Ectodermal cell (in vitro differentiated cells): ENCODE results near the gene MAGEF1. TPM values are rescaled to one million over a fixed set of nuclear protein-coding genes. Genes with fewer than 3 reads are reported as not detected.

Experiments used
- H3K27ac ChIP-seq: 2 replicates; pipeline ENCODE4 v1.7.0; 2013; ENCODE audit warnings: mild to moderate bottlenecking, low read depth, low read length; ENCODE audit not compliant: insufficient read depth, poor library complexity, severe bottlenecking
- H3K27me3 ChIP-seq: 2 replicates; pipeline ENCODE4 v1.7.0; 2013; ENCODE audit warnings: mild to moderate bottlenecking, low read length; ENCODE audit not compliant: insufficient read depth, control insufficient read depth, poor library complexity, severe bottlenecking
- H3K36me3 ChIP-seq: one replicate; pipeline ENCODE4 v1.7.0; 2013; ENCODE audit warnings: low read length; ENCODE audit not compliant: control insufficient read depth, insufficient read depth
- H3K4me1 ChIP-seq: one replicate; pipeline ENCODE4 v1.7.0; 2013; ENCODE audit warnings: low read length; ENCODE audit not compliant: control insufficient read depth, insufficient read depth
- H3K4me3 ChIP-seq: 2 replicates; pipeline ENCODE4 v1.7.0; 2013; ENCODE audit warnings: low read depth, low read length, control low read depth; ENCODE audit not compliant: insufficient read depth
- H3K9me3 ChIP-seq: 2 replicates; pipeline ENCODE4 v1.7.0; 2013; ENCODE audit warnings: mild to moderate bottlenecking, low read length, moderate library complexity; ENCODE audit not compliant: control insufficient read depth
- WGBS, 2 experiments: methylation state at CpG; one replicate each; pipeline ENCODE4 v1.1.7; 2013; ENCODE audit warnings: missing lambda C conversion rate in 2 of 2; 5-methylcytosine and 5-hydroxymethylcytosine counted together
- polyA plus RNA-seq, 4 experiments: library from polyadenylated mRNA; stranded (reverse); fragments of 50-300 nt; gene quantifications; one replicate each; pipeline ENCODE4 v1.2.3, GENCODE V29; 2013

MAGEF1 gene
- polyA plus RNA-seq (2013, experiment 1 of 4): 74.2 TPM
- polyA plus RNA-seq (2013, experiment 2 of 4): 71.1 TPM
- 52.9 TPM for polyA plus RNA-seq (2013, experiment 3 of 4)
- 62.1 TPM for polyA plus RNA-seq (2013, experiment 4 of 4)

DNA sequence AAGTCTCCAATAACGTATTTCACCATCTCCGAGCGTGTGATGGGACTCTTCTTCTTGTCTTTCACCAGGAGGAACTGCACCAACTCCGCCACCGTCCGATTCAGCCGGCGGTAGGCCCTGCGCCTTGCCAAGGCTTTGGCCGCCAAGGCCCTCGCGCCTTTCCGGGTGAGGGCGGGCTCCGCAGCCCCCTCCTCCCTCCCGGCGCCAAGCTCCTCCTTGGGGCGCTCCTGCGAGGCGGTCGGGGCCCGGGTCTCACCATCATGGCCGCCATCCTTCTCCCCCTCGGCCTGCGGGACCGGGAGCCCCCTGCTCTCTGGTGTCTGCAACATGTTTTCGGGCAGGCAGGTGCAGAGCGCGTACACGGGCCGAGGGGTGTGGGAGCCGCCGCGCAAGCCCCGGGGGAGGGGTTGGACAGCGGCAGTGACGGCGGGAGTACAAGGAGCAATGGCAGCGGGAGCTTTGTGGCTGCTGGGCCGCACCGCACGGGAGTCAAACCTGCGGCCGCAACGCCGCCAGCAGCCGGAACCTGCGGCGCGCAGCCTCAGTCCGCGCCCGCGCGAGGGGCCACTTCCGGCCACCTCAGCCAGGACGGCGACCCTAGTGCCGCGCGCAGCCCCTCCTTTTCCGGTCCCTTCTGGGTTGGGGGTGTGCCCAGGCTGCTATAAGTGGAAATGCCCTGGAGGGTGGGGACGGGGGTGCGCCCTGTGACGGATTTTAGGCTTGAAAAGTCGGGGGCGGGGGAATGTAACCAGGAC lies at the start of gene MAGEF1:
Gene MAGEF1, minus strand, starts transcription at position 572 of the 755 bp plus-strand sequence. Its CDS starts 243 bp downstream, at position 329.
- peak within 1 kb of the TSS; percentile 95 for H3K27ac ChIP-seq
- WGBS, 2 experiments: 0 to 1% methylated on average over 67 of the region's 67 CpGs

GRCh38 chr3:184761075-184761841 lies 49.4 kb upstream of the MAGEF1 start:
- H3K9me3 ChIP-seq: no peaks in the 10 kb centered on the region
- no peaks in the 10 kb centered on the region for H3K27me3 ChIP-seq
- H3K4me1 ChIP-seq: peaks cover 6% of the 10 kb centered on the region
- 92 to 93% methylated on average over 13 of the region's 13 CpGs for WGBS, 2 experiments
- no peak overlapping the region for H3K27ac ChIP-seq
- no peaks in the 10 kb centered on the region for H3K36me3 ChIP-seq
- no peak overlapping the region for H3K4me3 ChIP-seq

More for the DNA sequence above, at the start of gene MAGEF1:
- Histone ChIP-seq H3K9me3 (no peaks in the 10 kb centered on the region), H3K27me3 (no peaks in the 10 kb centered on the region), H3K4me1 (peaks cover 8% of the 10 kb centered on the region), H3K4me3 (peak within 1 kb of the TSS; percentile 80), H3K36me3 (no peaks in the 10 kb centered on the region)

DNA sequence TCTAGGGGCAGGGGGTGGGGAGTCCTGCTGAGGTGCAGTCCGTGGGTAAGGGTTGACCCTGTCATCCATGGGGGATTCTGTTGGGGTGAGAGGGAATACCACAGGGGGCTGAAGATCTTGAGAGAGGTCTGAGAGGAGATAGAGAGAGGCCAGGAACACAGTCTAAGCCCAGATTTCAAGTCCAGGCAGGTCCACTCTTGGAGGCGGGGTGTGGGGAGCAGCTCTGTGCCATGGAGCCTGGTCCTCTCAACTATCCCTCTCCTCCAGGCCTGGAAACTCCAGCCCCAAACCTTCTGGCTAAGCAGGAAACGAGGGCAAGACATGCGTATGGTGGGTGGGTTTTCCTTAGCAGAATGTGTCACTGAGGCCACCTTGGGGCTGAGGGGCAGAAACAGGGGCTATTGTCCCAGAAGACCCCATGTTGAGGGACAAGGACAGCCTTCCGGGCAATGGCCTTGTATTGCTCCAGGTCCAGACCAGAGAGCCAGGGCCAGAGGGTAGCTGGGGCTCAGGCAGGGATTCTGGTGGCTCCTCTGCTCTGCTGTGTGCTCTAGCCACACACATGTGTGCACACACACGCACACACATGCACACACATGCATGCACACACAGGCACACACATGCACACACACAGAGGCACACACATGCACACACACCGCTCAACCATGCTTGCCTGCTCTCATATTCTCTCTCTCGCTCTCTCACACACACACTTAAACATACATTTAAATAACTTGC lies 48.6 kb upstream of the MAGEF1 start:
- Histone ChIP-seq H3K4me3 (no peak overlapping the region), H3K4me1 (peaks cover 9% of the 10 kb centered on the region), H3K9me3 (no peaks in the 10 kb centered on the region), H3K27me3 (no peaks in the 10 kb centered on the region), H3K27ac (no peak overlapping the region), H3K36me3 (no peaks in the 10 kb centered on the region)
- 89 to 90% methylated on average over 8 of the region's 8 CpGs for WGBS, 2 experiments

GRCh38 chr3:184759666-184760200 lies 47.9 kb upstream of the MAGEF1 start:
- Histone ChIP-seq H3K27me3 (no peaks in the 10 kb centered on the region), H3K27ac (no peak overlapping the region), H3K9me3 (no peaks in the 10 kb centered on the region), H3K36me3 (no peaks in the 10 kb centered on the region), H3K4me3 (no peak overlapping the region), H3K4me1 (peaks cover 9% of the 10 kb centered on the region)
- 75% methylated on average over 14 of the region's 14 CpGs for WGBS, 2 experiments

DNA sequence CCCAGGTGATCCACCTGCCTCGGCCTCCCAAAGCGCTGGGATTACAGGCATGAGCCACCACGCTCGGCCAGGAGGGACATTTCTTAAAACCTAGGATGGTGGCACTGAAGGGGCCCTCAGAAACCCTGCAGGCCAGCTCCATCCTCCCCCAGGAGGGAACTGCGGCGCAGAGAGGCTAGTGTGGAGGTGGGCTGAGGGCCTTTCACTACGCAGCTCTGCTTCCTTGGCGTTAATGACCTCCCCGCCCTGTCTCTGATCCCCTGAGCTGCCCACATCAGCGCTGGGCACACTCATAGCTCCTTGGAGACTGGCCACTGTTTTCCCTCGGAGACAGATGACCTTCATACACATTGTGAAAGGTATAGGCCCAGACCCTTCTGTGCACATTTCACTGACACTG lies 46.2 kb upstream of the MAGEF1 start:
- Histone ChIP-seq H3K4me3 (no peak overlapping the region), H3K27me3 (no peaks in the 10 kb centered on the region), H3K4me1 (peaks cover 9% of the 10 kb centered on the region), H3K9me3 (no peaks in the 10 kb centered on the region), H3K36me3 (no peaks in the 10 kb centered on the region), H3K27ac (no peak overlapping the region)
- WGBS, 2 experiments: 89 to 91% methylated on average over 11 of the region's 11 CpGs

DNA sequence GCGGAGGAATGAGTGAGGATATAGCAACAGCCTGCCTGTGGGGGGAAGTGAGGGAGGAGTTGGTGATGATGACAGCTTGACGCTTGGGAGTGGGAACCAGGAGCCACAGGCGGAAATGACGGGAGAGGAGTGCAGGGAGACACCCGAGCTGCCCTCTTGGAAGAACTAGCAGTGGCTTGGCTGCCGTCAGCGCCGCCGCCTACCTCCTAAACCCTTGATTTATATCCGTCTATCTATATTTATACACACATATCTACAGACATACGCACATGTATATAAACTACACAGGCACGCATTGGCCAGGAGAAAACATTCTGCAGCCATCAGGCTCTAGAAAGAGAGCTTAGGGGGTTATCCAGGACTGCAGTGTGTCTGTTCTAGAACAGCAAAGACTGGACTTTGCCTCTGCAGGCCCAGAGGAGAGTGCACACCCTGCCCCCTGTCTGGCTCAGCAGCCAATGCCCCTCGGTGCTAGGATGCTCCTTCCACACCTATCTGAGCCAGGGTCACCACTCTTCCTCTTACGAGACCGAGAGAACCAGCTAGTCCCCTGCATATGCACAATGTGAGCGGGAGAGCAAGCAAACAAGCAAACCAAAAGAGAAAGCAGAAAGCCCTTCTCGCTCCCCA lies 45.3 kb upstream of the MAGEF1 start:
- H3K27ac ChIP-seq: no peak overlapping the region
- whole genome bisulfite sequencing, 2 experiments: 66 to 68% methylated on average over 16 to 17 of the region's 17 CpGs

GRCh38 chr3:184756151-184757021 lies 44.5 kb upstream of the MAGEF1 start:
- 53 to 54% methylated on average over 13 of the region's 13 CpGs for WGBS, 2 experiments
- no peaks in the 10 kb centered on the region for H3K36me3 ChIP-seq
- no peak overlapping the region for H3K4me3 ChIP-seq
- no peaks in the 10 kb centered on the region for H3K27me3 ChIP-seq
- H3K9me3 ChIP-seq: no peaks in the 10 kb centered on the region
- H3K4me1 ChIP-seq: peaks cover 9% of the 10 kb centered on the region
- no peak overlapping the region for H3K27ac ChIP-seq

More for the DNA sequence above, 45.3 kb upstream of the MAGEF1 start:
- no peaks in the 10 kb centered on the region for H3K36me3 ChIP-seq
- no peaks in the 10 kb centered on the region for H3K9me3 ChIP-seq
- H3K4me1 ChIP-seq: peaks cover 9% of the 10 kb centered on the region
- no peaks in the 10 kb centered on the region for H3K27me3 ChIP-seq
- no peak overlapping the region for H3K4me3 ChIP-seq

GRCh38 chr3:184755315-184755731 lies 43.5 kb upstream of the MAGEF1 start:
- 76 to 78% methylated on average over 8 of the region's 8 CpGs for WGBS, 2 experiments
- Histone ChIP-seq H3K27ac (no peak overlapping the region), H3K4me3 (no peak overlapping the region), H3K36me3 (no peaks in the 10 kb centered on the region), H3K27me3 (no peaks in the 10 kb centered on the region), H3K9me3 (no peaks in the 10 kb centered on the region), H3K4me1 (peaks cover 9% of the 10 kb centered on the region)

- H3K27me3 ChIP-seq: no peaks in the 10 kb centered on the region
- no peak overlapping the region for H3K4me3 ChIP-seq
- peaks cover 9% of the 10 kb centered on the region for H3K4me1 ChIP-seq
- 70 to 72% methylated on average over 5 of the region's 5 CpGs for WGBS, 2 experiments
- no peak overlapping the region for H3K27ac ChIP-seq
- H3K36me3 ChIP-seq: no peaks in the 10 kb centered on the region
- no peaks in the 10 kb centered on the region for H3K9me3 ChIP-seq
Observed at GRCh38 chr3:184752361-184752760, 40.5 kb upstream of the MAGEF1 start.
